ENCODE results near the gene SEMA3C. TPM values are rescaled to one million over a fixed set of nuclear protein-coding genes. Genes with fewer than 3 reads are reported as not detected.

The SEMA3C gene
- 1.2 TPM for total RNA-seq
- polyA plus RNA-seq: not detected

DNA sequence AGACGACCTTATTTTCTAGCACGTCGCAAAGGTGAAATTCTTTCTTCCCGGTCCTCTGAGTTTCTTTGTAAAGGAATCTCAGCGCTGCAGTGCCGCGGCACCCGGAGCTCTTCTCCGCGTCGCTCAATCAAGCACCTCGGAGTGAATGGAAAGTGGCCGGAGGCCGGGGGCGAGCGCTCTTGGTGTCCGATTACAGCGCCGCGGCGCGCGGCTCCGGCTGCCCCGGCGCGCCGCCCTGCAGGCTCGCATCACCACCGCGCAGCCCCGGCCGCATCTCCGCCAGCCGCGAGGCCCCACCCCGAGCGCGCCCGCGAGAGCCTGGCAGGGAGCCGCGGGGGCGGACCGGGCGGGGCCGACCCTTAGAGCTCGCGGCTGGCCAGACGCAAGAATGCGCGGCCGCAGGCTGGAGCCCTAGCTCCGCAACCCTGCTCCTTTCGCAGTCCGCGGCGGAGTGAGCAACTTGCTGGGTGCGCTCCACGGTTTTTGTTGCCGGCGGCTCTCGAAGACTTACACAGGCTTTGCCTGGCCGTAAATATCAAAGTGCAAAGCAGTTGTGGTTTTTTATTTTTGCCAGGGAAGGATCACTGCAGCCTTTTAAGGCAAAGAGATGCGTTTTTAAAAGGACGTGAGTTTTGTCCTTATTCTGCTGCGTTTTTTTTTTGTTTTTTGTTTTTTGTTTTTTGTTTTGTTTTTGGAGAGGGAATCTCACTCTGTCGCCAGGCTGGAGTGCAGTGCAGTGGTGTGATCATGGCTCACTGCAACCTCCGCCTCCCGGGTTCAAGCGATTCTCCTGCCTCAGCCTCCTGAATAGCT is at the start of gene SEMA3C:
SEMA3C (minus strand) TSS at position 143 of the 813 bp plus-strand sequence. CDS start 2,270 bp downstream, outside the sequence.
- no peaks in the 10 kb centered on the region for H3K4me1 ChIP-seq (ENCODE audit: control insufficient read depth, insufficient read depth, low read length, poor library complexity, severe bottlenecking)
- no peaks in the 10 kb centered on the region for H3K36me3 Mint-ChIP-seq
- H3K4me3 Mint-ChIP-seq: peak within 1 kb of the TSS in 1 of 4 donors; percentile 51
- no peaks in the 10 kb centered on the region for H3K36me3 ChIP-seq (ENCODE audit: control insufficient read depth, insufficient read depth, low read length)
- H3K27me3 Mint-ChIP-seq: peaks cover 14% of the 10 kb centered on the region
- peaks cover 0 to 7% (median 1%) of the 10 kb centered on the region in 7 donors for H3K9me3 Mint-ChIP-seq
- H3K9me3 ChIP-seq (ENCODE audit: control insufficient read depth in 2 of 2, low read length in 2 of 2): no peaks in the 10 kb centered on the region
- H3K27me3 ChIP-seq (ENCODE audit: control insufficient read depth, insufficient read depth, low read length): no peaks in the 10 kb centered on the region
- no peak within 1 kb of the TSS for H3K4me3 ChIP-seq (ENCODE audit: low read depth, low read length)
- peak in 1 of 3 donors; percentile 2 for DNase-seq
- peaks cover 0 to 4% (median 2%) of the 10 kb centered on the region in 4 donors for H3K4me1 Mint-ChIP-seq
- peak; percentile 37 to 50 for ATAC-seq (ENCODE audit: low read depth in 2 of 2)
- H3K27ac Mint-ChIP-seq: no peak within 1 kb of the TSS
- H3K27ac ChIP-seq (ENCODE audit: insufficient read depth, low read length, poor library complexity, severe bottlenecking): no peak within 1 kb of the TSS

DNA sequence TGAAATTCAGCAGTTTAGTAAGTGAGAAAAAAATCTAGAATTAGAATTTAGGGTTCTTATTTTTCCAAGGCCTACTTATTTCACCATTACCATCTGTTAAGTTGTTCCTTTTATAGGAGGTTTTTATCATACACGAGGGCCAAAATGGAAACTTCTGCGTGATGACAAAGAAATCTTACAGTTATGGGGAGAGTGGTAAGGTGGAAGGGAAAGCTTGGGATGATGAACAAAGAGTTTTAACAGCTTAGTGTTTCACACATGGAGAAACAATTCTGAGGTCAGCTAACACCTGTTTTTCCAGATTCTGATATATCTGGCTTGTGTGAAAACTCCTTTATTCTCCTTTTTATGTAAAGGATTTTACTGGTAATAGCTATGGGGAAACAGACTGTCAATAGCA is 49.8 kb upstream of the SEMA3C start:
- H3K4me3 Mint-ChIP-seq: no peak overlapping the region
- H3K9me3 Mint-ChIP-seq: peaks cover 0 to 12% (median 7%) of the 10 kb centered on the region in 7 donors
- H3K36me3 ChIP-seq (ENCODE audit: control insufficient read depth, insufficient read depth, low read length): no peaks in the 10 kb centered on the region
- H3K36me3 Mint-ChIP-seq: no peaks in the 10 kb centered on the region
- no peak overlapping the region for H3K4me3 ChIP-seq (ENCODE audit: low read depth, low read length)
- H3K27ac Mint-ChIP-seq: no peak overlapping the region
- no peak for ATAC-seq (ENCODE audit: low read depth in 2 of 2)
- H3K4me1 ChIP-seq (ENCODE audit: control insufficient read depth, insufficient read depth, low read length, poor library complexity, severe bottlenecking): no peaks in the 10 kb centered on the region
- DNase-seq: no peak
- H3K27me3 ChIP-seq (ENCODE audit: control insufficient read depth, insufficient read depth, low read length): no peaks in the 10 kb centered on the region
- H3K27ac ChIP-seq (ENCODE audit: insufficient read depth, low read length, poor library complexity, severe bottlenecking): no peak overlapping the region
- H3K27me3 Mint-ChIP-seq: no peaks in the 10 kb centered on the region
- H3K4me1 Mint-ChIP-seq: no peaks in the 10 kb centered on the region
- H3K9me3 ChIP-seq (ENCODE audit: control insufficient read depth in 2 of 2, low read length in 2 of 2): peaks cover 0 to 6% of the 10 kb centered on the region in 2 experiments

DNA sequence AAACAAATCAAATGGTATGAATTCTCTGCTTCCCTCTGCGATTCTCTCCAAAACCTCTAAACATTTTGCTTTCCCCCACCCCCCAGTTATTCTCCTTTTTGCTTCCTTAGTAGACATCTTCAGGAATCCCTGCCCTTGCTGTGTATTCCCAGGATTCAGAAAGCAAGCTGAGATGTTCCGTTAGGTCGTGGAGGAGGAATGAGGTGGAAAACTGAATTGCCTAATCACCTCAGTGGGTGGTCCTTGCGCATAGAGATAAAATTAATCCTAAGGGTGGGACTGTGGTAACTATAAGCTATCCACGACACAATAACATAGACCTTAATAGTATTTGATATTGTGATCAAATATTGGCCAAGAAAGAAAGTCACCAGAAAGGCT is 49.1 kb upstream of the SEMA3C start:
- no peaks in the 10 kb centered on the region for H3K4me1 ChIP-seq (ENCODE audit: control insufficient read depth, insufficient read depth, low read length, poor library complexity, severe bottlenecking)
- no peaks in the 10 kb centered on the region for H3K27me3 ChIP-seq (ENCODE audit: control insufficient read depth, insufficient read depth, low read length)
- Mint-ChIP-seq H3K9me3 (peaks cover 0 to 12% (median 7%) of the 10 kb centered on the region in 7 donors), H3K27ac (no peak overlapping the region), H3K4me3 (no peak overlapping the region), H3K27me3 (no peaks in the 10 kb centered on the region), H3K4me1 (no peaks in the 10 kb centered on the region), H3K36me3 (no peaks in the 10 kb centered on the region)
- DNase-seq (no peak), ATAC-seq (ENCODE audit: low read depth in 2 of 2) (no peak)
- H3K36me3 ChIP-seq (ENCODE audit: control insufficient read depth, insufficient read depth, low read length): no peaks in the 10 kb centered on the region
- no peak overlapping the region for H3K4me3 ChIP-seq (ENCODE audit: low read depth, low read length)
- no peak overlapping the region for H3K27ac ChIP-seq (ENCODE audit: insufficient read depth, low read length, poor library complexity, severe bottlenecking)
- H3K9me3 ChIP-seq (ENCODE audit: control insufficient read depth in 2 of 2, low read length in 2 of 2): peaks cover 0 to 6% of the 10 kb centered on the region in 2 experiments

DNA sequence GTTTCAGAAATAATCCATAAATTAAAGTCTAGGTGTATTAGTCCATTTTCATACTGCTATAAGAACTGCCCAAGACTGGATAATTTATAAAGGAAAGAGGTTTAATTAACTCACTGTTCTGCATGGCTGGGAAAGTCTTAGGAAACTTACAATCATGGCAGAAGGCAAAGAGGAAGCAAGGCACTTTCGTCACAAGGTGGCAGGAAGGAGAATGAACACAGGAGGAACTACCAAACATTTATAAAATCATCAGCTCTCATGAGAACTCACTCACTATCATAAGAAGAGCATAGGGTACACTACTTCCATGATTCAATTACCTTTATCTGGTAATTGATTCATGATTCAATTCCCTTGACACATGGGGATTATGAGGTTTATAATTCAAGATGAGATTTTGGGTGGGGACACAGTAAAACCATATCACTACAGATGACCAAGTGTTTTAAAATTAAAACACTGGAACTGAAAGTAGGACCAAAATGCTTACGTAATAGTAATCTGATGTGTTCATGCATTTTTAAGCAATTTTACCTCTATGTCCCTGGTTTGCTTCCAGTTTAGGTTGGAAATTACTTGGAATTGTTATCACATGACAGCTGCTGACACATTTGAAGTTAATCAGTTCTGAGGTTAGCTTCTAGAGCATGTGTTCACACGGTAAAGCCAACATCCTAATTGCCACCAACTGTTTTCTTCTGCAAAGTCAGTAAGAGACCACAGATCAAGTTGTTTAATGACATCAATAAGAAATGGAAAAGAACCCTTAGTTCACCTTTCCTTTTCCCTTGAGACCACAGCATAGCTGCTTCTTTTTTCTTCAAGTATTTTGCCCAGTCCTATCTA is 48.4 kb upstream of the SEMA3C start:
- Mint-ChIP-seq H3K27ac (no peak overlapping the region), H3K4me1 (no peaks in the 10 kb centered on the region), H3K4me3 (no peak overlapping the region), H3K9me3 (peaks cover 0 to 12% (median 7%) of the 10 kb centered on the region in 7 donors), H3K27me3 (no peaks in the 10 kb centered on the region), H3K36me3 (no peaks in the 10 kb centered on the region)
- no peak for ATAC-seq (ENCODE audit: low read depth in 2 of 2)
- no peaks in the 10 kb centered on the region for H3K27me3 ChIP-seq (ENCODE audit: control insufficient read depth, insufficient read depth, low read length)
- H3K4me1 ChIP-seq (ENCODE audit: control insufficient read depth, insufficient read depth, low read length, poor library complexity, severe bottlenecking): no peaks in the 10 kb centered on the region
- peaks cover 0 to 6% of the 10 kb centered on the region in 2 experiments for H3K9me3 ChIP-seq (ENCODE audit: control insufficient read depth in 2 of 2, low read length in 2 of 2)
- no peak for DNase-seq
- no peak overlapping the region for H3K4me3 ChIP-seq (ENCODE audit: low read depth, low read length)
- no peaks in the 10 kb centered on the region for H3K36me3 ChIP-seq (ENCODE audit: control insufficient read depth, insufficient read depth, low read length)
- no peak overlapping the region for H3K27ac ChIP-seq (ENCODE audit: insufficient read depth, low read length, poor library complexity, severe bottlenecking)

DNA sequence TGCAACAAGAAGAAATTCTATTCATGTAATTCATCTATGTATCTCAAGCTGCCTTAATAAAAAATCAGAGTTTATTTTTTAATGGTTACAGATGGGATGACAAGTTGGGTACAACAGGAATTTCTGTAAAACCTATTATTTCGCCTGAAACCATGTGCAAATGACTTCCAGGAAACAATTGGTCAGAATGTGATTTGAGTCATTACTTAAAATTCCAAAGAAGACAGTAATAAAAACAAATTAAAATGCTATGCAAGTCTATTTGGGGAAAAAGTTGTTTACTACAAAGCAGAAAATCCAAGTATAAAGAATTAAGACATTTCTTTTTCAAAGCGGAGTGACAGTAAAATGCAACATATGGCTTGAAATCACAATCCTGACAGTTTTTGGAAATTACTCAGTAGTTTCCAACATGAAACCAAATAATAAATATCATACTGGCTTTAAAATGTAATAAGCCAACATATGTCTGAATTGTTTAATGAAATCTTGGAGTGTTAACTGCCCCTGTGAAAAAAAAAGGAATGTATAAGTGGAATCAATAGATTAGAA is 41.5 kb upstream of the SEMA3C start:
- H3K4me1 ChIP-seq (ENCODE audit: control insufficient read depth, insufficient read depth, low read length, poor library complexity, severe bottlenecking): no peaks in the 10 kb centered on the region
- H3K4me1 Mint-ChIP-seq: no peaks in the 10 kb centered on the region
- peaks cover 0 to 7% (median 4%) of the 10 kb centered on the region in 7 donors for H3K9me3 Mint-ChIP-seq
- no peak overlapping the region for H3K4me3 ChIP-seq (ENCODE audit: low read depth, low read length)
- H3K27ac ChIP-seq (ENCODE audit: insufficient read depth, low read length, poor library complexity, severe bottlenecking): no peak overlapping the region
- no peaks in the 10 kb centered on the region for H3K27me3 Mint-ChIP-seq
- no peaks in the 10 kb centered on the region for H3K36me3 ChIP-seq (ENCODE audit: control insufficient read depth, insufficient read depth, low read length)
- ATAC-seq (ENCODE audit: low read depth in 2 of 2) (no peak), DNase-seq (no peak)
- no peaks in the 10 kb centered on the region for H3K36me3 Mint-ChIP-seq
- no peak overlapping the region for H3K4me3 Mint-ChIP-seq
- H3K9me3 ChIP-seq (ENCODE audit: control insufficient read depth in 2 of 2, low read length in 2 of 2): no peaks in the 10 kb centered on the region
- H3K27me3 ChIP-seq (ENCODE audit: control insufficient read depth, insufficient read depth, low read length): no peaks in the 10 kb centered on the region
- H3K27ac Mint-ChIP-seq: no peak overlapping the region

DNA sequence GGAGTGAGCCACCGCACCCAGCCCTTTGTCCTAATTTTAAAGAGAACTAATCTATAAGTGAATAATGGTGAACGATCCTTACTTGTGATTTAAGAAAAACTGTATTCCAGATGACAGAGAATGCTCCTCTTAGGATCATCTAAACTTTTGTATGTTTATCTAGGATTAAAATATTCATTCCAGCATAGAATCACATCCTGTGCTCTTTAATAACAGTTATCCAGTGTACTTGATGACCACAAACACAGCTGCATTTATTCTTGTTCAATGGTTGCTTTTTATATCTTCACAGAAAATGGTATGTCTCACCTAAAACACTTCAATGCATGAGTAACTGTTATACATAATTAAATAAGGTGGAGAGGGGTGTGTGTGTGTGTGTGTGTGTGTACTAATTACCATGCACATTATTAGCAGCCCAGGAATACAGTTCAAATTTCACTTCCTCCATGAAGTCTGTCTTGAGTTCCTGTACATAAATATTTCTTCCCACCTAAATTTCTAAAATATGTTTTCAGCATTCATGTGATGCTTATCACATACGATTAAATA is 38.5 kb upstream of the SEMA3C start:
- peaks cover 0 to 8% (median 5%) of the 10 kb centered on the region in 7 donors for H3K9me3 Mint-ChIP-seq
- Histone ChIP-seq H3K4me1 (ENCODE audit: control insufficient read depth, insufficient read depth, low read length, poor library complexity, severe bottlenecking) (no peaks in the 10 kb centered on the region), H3K9me3 (ENCODE audit: control insufficient read depth in 2 of 2, low read length in 2 of 2) (no peaks in the 10 kb centered on the region), H3K27ac (ENCODE audit: insufficient read depth, low read length, poor library complexity, severe bottlenecking) (no peak overlapping the region), H3K4me3 (ENCODE audit: low read depth, low read length) (no peak overlapping the region), H3K27me3 (ENCODE audit: control insufficient read depth, insufficient read depth, low read length) (no peaks in the 10 kb centered on the region), H3K36me3 (ENCODE audit: control insufficient read depth, insufficient read depth, low read length) (no peaks in the 10 kb centered on the region)
- DNase-seq: no peak
- H3K27ac Mint-ChIP-seq: no peak overlapping the region
- H3K27me3 Mint-ChIP-seq: no peaks in the 10 kb centered on the region
- no peak for ATAC-seq (ENCODE audit: low read depth in 2 of 2)
- no peaks in the 10 kb centered on the region for H3K36me3 Mint-ChIP-seq
- no peaks in the 10 kb centered on the region for H3K4me1 Mint-ChIP-seq
- H3K4me3 Mint-ChIP-seq: no peak overlapping the region

DNA sequence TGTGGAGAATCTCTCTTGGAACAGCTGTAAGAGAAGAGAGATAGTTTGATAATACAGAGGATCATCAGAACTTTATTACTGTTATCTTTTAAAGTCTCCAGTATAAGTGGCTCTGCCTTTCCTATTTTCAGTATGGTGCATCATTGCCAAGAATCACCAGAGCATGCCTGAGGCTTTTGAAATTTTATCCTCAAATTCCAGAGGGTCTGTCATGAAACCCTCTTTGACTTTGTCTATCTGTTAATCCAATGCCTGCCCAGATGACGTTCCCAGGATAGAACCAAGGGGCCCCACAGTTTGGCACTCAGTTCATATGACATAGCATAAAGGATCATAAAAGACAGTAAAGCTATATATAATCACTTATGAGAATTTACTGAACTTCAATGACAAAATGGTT is 35.3 kb upstream of the SEMA3C start:
- no peaks in the 10 kb centered on the region for H3K9me3 ChIP-seq (ENCODE audit: control insufficient read depth in 2 of 2, low read length in 2 of 2)
- ATAC-seq (ENCODE audit: low read depth in 2 of 2) (no peak), DNase-seq (no peak)
- Mint-ChIP-seq H3K27ac (no peak overlapping the region), H3K9me3 (peaks cover 0 to 8% (median 5%) of the 10 kb centered on the region in 7 donors), H3K4me3 (no peak overlapping the region), H3K4me1 (no peaks in the 10 kb centered on the region), H3K36me3 (no peaks in the 10 kb centered on the region), H3K27me3 (no peaks in the 10 kb centered on the region)
- H3K4me1 ChIP-seq (ENCODE audit: control insufficient read depth, insufficient read depth, low read length, poor library complexity, severe bottlenecking): no peaks in the 10 kb centered on the region
- H3K36me3 ChIP-seq (ENCODE audit: control insufficient read depth, insufficient read depth, low read length): no peaks in the 10 kb centered on the region
- no peaks in the 10 kb centered on the region for H3K27me3 ChIP-seq (ENCODE audit: control insufficient read depth, insufficient read depth, low read length)
- no peak overlapping the region for H3K27ac ChIP-seq (ENCODE audit: insufficient read depth, low read length, poor library complexity, severe bottlenecking)
- H3K4me3 ChIP-seq (ENCODE audit: low read depth, low read length): no peak overlapping the region
